Brain microvascular endothelial cell (primary cell): ENCODE results near the gene MECP2.

Experiments used
- DNase-seq: peaks from one replicate; pipeline ENCODE4 v3.0.0-alpha.2; 2020
- H3K27ac ChIP-seq: fragments of 250-450 bp; sonication (Bioruptor Pico); 2 replicates; pipeline ENCODE4 v1.5.1; 2020; ENCODE audit warnings: mild to moderate bottlenecking, moderate library complexity
- H3K27me3 ChIP-seq: fragments of 250-450 bp; sonication (Bioruptor Pico); replicated peaks from 2 replicates; pipeline ENCODE4 v1.5.1; 2020; ENCODE audit warnings: mild to moderate bottlenecking
- H3K36me3 ChIP-seq: fragments of 250-450 bp; sonication (Bioruptor Pico); replicated peaks from 2 replicates; pipeline ENCODE4 v1.5.1; 2020; ENCODE audit warnings: mild to moderate bottlenecking
- H3K4me3 ChIP-seq: 2 replicates; pipeline ENCODE4 v1.5.1; 2011; ENCODE audit warnings: low read depth, mild to moderate bottlenecking, control low read depth, low read length, moderate library complexity
- in situ Hi-C: cut with HindIII; loops from 2 replicates; pipeline ENCODE4 v1.10.0; 2017; ENCODE audit warnings: low sequenced_read_pairs, low pct_ligation_motif_present
- TF ChIP-seq, protein P1 (sequence below): IDR thresholded peaks from 2 replicates; pipeline ENCODE4 v1.5.1; 2011; ENCODE audit warnings: low read depth, mild to moderate bottlenecking, moderate library complexity, low read length, control low read depth, inconsistent platforms; ENCODE audit errors: missing control alignments

Gene MECP2

DNA sequence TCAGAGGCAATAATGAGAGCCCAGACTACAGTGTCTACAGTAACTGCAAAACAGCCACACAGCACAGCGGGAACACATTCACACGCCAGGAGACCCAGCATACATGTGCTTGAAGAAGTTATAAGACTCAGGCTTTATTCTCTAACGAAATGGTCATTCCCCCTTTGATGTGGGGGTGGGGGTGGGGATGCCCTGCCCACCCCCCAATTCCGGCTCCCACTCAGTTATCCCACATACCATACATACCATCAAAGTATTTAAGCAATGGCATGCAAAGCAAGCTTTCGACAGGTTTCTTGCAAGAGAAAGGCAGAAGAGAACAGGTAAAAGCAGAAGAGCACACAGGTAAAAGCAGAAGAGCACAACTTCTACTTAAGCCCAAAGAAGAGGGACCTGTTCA, 3.6 kb downstream of the MECP2 start:
- Histone ChIP-seq H3K27ac (no peak overlapping the region), H3K4me3 (no peak overlapping the region)
- in situ Hi-C loops = no loop called here

DNA sequence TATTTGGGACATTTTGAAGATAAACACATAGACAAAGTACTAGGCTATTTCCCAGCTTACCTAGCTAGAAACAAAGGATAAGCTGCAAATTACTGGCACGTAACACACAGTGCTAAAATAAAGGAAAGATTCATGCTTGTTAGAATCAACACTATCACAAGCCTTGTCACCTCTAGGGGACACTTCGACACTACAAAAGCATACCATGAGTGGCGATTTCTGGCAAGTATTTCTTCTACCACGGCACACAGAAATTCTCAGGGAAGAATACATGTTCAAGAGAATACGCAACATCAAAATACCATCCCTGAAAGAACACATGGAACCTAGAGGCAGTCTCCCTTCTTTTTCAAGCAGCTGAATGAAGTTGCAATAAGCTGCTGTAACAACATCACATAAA, 5.1 kb downstream of the MECP2 start:
- TF ChIP-seq, protein P1, sequence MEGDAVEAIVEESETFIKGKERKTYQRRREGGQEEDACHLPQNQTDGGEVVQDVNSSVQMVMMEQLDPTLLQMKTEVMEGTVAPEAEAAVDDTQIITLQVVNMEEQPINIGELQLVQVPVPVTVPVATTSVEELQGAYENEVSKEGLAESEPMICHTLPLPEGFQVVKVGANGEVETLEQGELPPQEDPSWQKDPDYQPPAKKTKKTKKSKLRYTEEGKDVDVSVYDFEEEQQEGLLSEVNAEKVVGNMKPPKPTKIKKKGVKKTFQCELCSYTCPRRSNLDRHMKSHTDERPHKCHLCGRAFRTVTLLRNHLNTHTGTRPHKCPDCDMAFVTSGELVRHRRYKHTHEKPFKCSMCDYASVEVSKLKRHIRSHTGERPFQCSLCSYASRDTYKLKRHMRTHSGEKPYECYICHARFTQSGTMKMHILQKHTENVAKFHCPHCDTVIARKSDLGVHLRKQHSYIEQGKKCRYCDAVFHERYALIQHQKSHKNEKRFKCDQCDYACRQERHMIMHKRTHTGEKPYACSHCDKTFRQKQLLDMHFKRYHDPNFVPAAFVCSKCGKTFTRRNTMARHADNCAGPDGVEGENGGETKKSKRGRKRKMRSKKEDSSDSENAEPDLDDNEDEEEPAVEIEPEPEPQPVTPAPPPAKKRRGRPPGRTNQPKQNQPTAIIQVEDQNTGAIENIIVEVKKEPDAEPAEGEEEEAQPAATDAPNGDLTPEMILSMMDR = no peak
- Histone ChIP-seq H3K27ac (no peak overlapping the region), H3K27me3 (no peaks in the 10 kb centered on the region), H3K4me3 (no peak overlapping the region), H3K36me3 (no peaks in the 10 kb centered on the region)
- in situ Hi-C loops = no loop called here
- DNase-seq = no peak

More for the DNA sequence above, 3.6 kb downstream of the MECP2 start:
- Histone ChIP-seq H3K27me3 (no peaks in the 10 kb centered on the region), H3K36me3 (no peaks in the 10 kb centered on the region)
- TF ChIP-seq, protein P1 = no peak
- DNase-seq = no peak

DNA sequence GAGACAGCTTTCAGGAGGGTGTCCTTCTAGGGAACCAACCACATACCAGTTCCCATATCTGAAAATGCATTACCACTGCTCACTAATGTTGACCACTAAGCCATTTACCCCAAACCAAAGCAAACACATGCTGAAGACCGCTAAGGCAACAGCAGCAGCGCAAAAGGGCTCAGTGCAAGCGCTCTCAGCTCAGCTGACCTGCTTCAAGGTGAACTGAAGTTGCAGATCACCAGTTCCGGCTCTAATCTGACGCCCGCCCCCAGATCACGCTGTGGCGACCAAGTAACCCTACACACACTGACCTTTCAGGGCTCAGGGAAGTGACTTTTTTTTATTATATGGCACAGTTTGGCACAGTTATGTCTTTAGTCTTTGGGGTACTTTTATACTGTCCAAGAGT, 5.8 kb downstream of the MECP2 start:
- DNase-seq = no peak
- TF ChIP-seq, protein P1 = no peak
- Histone ChIP-seq H3K27me3 (no peaks in the 10 kb centered on the region), H3K36me3 (no peaks in the 10 kb centered on the region), H3K4me3 (no peak overlapping the region), H3K27ac (no peak overlapping the region)
- in situ Hi-C loops = no loop called here

DNA sequence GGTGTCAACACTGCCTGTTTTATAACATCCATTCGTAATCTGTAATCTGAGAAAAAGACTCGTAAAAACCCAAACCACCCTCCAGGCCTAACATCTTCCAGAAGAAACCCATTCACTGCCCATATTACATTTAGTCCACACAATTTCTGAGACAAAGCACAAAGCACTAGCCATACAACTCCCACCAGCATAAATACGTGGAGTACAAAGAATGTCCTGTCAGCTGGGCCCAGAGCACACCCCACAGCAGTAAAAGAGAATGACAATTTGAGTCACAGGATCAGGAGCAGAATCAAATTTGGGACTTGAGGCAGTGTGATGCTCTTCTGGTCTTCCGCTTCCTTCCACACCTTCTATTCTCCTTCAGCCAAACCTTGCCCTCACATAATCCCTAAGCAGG, 6.8 kb downstream of the MECP2 start:
- TF ChIP-seq, protein P1 = no peak
- Histone ChIP-seq H3K36me3 (no peaks in the 10 kb centered on the region), H3K27me3 (no peaks in the 10 kb centered on the region), H3K27ac (no peak overlapping the region), H3K4me3 (no peak overlapping the region)
- in situ Hi-C loops = no loop called here
- no peak for DNase-seq

DNA sequence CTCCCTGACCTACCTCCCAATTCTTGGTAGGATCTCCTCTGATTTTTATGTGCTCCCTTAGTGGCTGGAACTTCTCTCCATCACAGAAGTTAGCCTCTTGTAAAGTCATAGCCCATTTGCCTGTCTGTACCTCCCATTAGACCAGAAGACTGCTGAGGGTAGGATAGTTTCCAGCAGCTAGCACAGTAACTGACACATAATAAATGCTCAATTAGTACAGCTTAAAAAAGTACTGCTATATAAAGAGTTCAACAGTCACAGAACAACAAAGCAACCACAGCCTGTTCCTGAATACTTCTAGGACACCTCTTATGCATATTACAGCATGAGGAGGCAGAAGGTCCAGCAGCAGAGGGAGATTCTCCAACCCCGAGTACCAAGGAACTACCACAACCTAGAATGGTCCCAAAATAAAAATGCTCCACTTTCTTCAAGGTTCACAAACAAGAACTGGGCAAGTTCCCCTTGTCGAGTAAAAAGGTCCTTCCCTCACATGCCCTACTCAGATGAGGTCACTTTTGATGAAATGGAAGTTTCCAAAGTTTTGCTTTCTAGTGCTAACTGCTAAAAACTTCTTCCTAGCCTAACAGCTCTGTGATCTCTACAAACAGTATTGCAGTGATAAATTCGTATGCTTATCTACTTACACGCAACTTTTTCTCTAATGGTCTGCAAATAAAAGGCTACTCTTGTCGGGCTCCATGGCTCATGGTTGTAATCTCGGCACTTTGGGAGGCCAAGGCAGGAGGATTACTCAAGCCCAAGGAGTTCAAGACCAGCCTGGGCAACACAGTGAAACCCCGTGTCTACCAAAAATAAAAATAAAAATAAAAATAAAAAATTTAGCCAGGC, 12.8 kb downstream of the MECP2 start:
- no peak overlapping the region for H3K27ac ChIP-seq
- DNase-seq = no peak
- in situ Hi-C loops = no loop called here
- no peaks in the 10 kb centered on the region for H3K36me3 ChIP-seq
- no peaks in the 10 kb centered on the region for H3K27me3 ChIP-seq
- no peak overlapping the region for H3K4me3 ChIP-seq
- TF ChIP-seq, protein P1 = no peak

DNA sequence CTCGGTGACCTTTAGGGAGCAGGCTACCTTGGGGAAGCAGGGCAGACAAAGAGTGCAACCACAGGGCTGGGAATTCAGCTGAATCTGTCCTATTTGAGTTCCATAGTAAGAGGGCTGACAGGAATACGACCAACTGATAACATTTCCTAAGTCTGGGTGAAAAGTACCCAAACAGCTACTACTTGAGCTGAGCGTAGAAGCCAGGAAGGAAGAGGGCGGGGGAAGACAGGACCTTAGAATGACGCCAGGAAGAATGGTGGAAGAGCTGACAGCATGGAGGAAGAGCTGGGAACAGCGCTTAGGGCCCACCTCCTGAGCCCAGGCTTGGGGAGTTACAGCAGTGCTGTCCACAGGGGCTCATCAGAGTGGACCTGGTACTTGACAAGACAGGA, 14.4 kb downstream of the MECP2 start:
- DNase-seq = no peak
- no peaks in the 10 kb centered on the region for H3K27me3 ChIP-seq
- in situ Hi-C loops = no loop called here
- no peak overlapping the region for H3K4me3 ChIP-seq
- TF ChIP-seq, protein P1 = no peak
- H3K36me3 ChIP-seq = no peaks in the 10 kb centered on the region
- H3K27ac ChIP-seq = no peak overlapping the region
